Kidney (tissue), 14 donors: ENCODE results near the gene TOB1. TPM values are rescaled to one million over a fixed set of nuclear protein-coding genes. Genes with fewer than 3 reads are reported as not detected.

ENCODE experiments used
- DNase-seq, 5 donors: peaks; one replicate each; pipeline ENCODE4 v3.0.0-alpha.2; 2013 to 2020
- FAIRE-seq: peaks from 2 replicates; lab custom pipeline; 2012; peaks lifted over from hg19 to GRCh38; lab: Jason Lieb, UNC
- H3K27ac ChIP-seq, 2 donors: one replicate each; pipeline ENCODE4 v1.7.0; 2013; ENCODE audit warnings: low read depth in 2 of 2, low read length in 2 of 2, inconsistent platforms in 1 of 2
- H3K27me3 ChIP-seq: one replicate; pipeline ENCODE4 v1.7.1; 2013; ENCODE audit warnings: low read length, inconsistent platforms; ENCODE audit not compliant: control insufficient read depth, insufficient read depth
- H3K36me3 ChIP-seq, 3 donors: one replicate each; pipeline versions ENCODE4 v1.7.0 to v1.7.1; 2013; ENCODE audit warnings: low read length in 3 of 3, control low read depth in 1 of 3, inconsistent platforms in 1 of 3; ENCODE audit not compliant: insufficient read depth in 3 of 3, control insufficient read depth in 2 of 3
- H3K4me1 ChIP-seq, 3 donors: one replicate each; pipeline versions ENCODE4 v1.7.0 to v1.7.1; 2013; ENCODE audit warnings: low read length in 3 of 3, inconsistent platforms in 1 of 3, low read depth in 1 of 3; ENCODE audit not compliant: control insufficient read depth in 2 of 3, insufficient read depth in 2 of 3
- H3K4me3 ChIP-seq, 3 donors: one replicate each; pipeline versions ENCODE4 v1.7.0 to v1.8.1; 2013; ENCODE audit warnings: low read length in 3 of 3, control low read depth in 1 of 3, inconsistent platforms in 1 of 3
- H3K9ac ChIP-seq, 3 donors: one replicate each; pipeline versions ENCODE4 v1.7.0 to v1.7.1; 2013; ENCODE audit warnings: low read length in 3 of 3, control low read depth in 1 of 3, inconsistent platforms in 1 of 3
- H3K9me3 ChIP-seq, 3 donors: one replicate each; pipeline versions ENCODE4 v1.7.0 to v1.7.1; 2013; ENCODE audit warnings: low read length in 3 of 3, control low read depth in 1 of 3, inconsistent platforms in 1 of 3; ENCODE audit not compliant: control insufficient read depth in 2 of 3, insufficient read depth in 1 of 3
- intact Hi-C: fragments of 100-400 bp; cut with DNase I; formaldehyde crosslinking; loops from one replicate; pipeline ENCODE4 v1.11.1; 2022
- polyA plus RNA-seq: library from polyadenylated mRNA; stranded (reverse); fragments of 350-450 nt; fragmentation: Illumina TruSeq; extraction: RNeasy Lipid Tissue Mini Kit (QIAGEN cat#74804); gene quantifications from one replicate; pipeline ENCODE4 v1.2.3, GENCODE V29; 2014; ENCODE audit warnings: low read depth, low replicate concordance; ENCODE audit not compliant: insufficient read depth
- total RNA-seq: library from RNA; stranded (reverse); fragmentation: NEBNext Ultra II Directional; extraction: Animal tissue kit (Norgen Biotek cat#: 25700); gene quantifications from one replicate; pipeline ENCODE4 v1.2.1, GENCODE V29; 2021
- TF ChIP-seq, protein P1 (sequence below): IDR thresholded peaks from 3 replicates; pipeline ENCODE4 v1.5.1; 2012; ENCODE audit warnings: mild to moderate bottlenecking, moderate library complexity, borderline replicate concordance; ENCODE audit not compliant: insufficient read depth; ENCODE audit errors: extremely low read depth
- donor health status: control.
- donor health status: control.
- donor health status: control.
- donor health status: control.
- donor health status: control.
- donor health status: DM: yes; HTN: yes; CAD: no.
- donor health status: Normal renal cell carcinoma (clear cell type).

The TOB1 gene
- total and polyA plus RNA-seq, 2 donors from 2014 or later: 52.5 to 141 TPM

- no peak overlapping the region for H3K27ac ChIP-seq
- H3K9me3 ChIP-seq: no peaks in the 10 kb centered on the region
- intact Hi-C loops: no loop called here
- peaks cover 0 to 3% (median 3%) of the 10 kb centered on the region in 3 donors for H3K4me1 ChIP-seq
- TF ChIP-seq, protein P1, sequence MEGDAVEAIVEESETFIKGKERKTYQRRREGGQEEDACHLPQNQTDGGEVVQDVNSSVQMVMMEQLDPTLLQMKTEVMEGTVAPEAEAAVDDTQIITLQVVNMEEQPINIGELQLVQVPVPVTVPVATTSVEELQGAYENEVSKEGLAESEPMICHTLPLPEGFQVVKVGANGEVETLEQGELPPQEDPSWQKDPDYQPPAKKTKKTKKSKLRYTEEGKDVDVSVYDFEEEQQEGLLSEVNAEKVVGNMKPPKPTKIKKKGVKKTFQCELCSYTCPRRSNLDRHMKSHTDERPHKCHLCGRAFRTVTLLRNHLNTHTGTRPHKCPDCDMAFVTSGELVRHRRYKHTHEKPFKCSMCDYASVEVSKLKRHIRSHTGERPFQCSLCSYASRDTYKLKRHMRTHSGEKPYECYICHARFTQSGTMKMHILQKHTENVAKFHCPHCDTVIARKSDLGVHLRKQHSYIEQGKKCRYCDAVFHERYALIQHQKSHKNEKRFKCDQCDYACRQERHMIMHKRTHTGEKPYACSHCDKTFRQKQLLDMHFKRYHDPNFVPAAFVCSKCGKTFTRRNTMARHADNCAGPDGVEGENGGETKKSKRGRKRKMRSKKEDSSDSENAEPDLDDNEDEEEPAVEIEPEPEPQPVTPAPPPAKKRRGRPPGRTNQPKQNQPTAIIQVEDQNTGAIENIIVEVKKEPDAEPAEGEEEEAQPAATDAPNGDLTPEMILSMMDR: no peak
- no peak overlapping the region for H3K4me3 ChIP-seq
- DNase-seq (no peak), FAIRE-seq (no peak)
- no peaks in the 10 kb centered on the region for H3K27me3 ChIP-seq
- no peak overlapping the region for H3K9ac ChIP-seq
- peaks cover 0 to under 1% (median 0%) of the 10 kb centered on the region in 3 donors for H3K36me3 ChIP-seq
Observed at GRCh38 chr17:50855708-50856330, 10.3 kb downstream of the TOB1 start.

GRCh38 chr17:50853781-50854180, 12.4 kb downstream of the TOB1 start:
- Histone ChIP-seq H3K4me1 (peaks cover 0 to 3% (median 3%) of the 10 kb centered on the region in 3 donors), H3K9me3 (no peaks in the 10 kb centered on the region), H3K27me3 (no peaks in the 10 kb centered on the region), H3K9ac (no peak overlapping the region), H3K36me3 (no peaks in the 10 kb centered on the region), H3K4me3 (no peak overlapping the region), H3K27ac (no peak overlapping the region)
- TF ChIP-seq, protein P1: no peak
- no peak for FAIRE-seq
- no peak for DNase-seq
- intact Hi-C loops: loop anchor here (5.0 kb wide), 1 partner anchor 99 kb away; no protein-coding TSS in a partner anchor

DNA sequence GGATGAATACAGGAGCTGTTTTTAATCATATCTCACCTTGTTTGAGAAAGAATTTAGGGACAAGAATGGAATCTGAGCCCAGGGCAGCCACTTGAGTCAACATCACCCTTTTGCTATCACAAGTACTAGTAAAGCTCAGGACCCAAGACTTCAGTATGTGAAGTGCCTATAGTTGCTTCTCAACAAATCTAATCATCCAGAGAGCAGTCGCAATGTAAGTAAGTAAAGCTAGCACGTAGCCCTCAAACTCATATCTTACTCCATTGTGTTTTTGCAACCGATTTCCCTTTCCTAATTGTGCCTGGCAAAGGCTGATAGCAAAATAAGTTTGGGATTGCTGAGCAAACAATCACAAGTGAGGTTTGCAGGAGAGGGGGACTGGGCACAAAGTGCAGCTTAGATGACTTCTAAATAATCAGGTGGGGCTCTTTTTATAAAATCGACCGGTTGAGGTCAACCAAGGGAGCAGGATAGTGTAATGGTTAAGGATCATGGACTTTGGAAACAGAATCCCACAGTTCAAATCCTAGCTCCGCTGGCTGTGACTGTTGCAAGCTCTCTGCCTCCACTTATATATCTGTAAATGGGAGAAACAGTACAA, 13.0 kb downstream of the TOB1 start:
- Histone ChIP-seq H3K4me3 (no peak overlapping the region), H3K9me3 (no peaks in the 10 kb centered on the region), H3K9ac (no peak overlapping the region), H3K4me1 (peaks cover 0 to 3% (median 3%) of the 10 kb centered on the region in 3 donors), H3K27ac (no peak overlapping the region), H3K27me3 (no peaks in the 10 kb centered on the region), H3K36me3 (no peaks in the 10 kb centered on the region)
- no peak for FAIRE-seq
- no peak for DNase-seq
- TF ChIP-seq, protein P1: no peak
- intact Hi-C loops: loop anchor here (5.0 kb wide), 1 partner anchor 99 kb away; no protein-coding TSS in a partner anchor
